ENCODE data around the gene JPT1.

JPT1 gene

DNA sequence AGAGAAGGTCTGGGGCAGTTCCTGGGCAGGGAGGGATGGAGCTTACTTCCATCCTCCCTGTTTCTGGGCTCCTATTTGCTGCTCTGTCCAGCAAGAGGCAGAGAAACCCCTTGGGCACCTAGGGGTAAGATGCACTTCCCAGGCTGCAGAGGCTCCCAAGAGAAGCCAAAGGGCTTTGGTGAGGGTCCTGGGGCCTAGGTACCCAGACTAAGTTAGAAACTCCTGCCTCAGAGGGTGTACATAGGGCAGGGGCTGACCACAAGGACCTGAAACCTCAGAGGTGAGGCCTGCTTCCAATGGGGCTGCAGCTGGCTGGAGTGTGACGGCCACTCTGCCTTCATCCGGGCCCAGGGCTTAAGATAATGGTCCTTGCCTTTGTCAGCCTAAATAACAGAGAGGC lies 46.1 kb downstream of the JPT1 start:
- in situ Hi-C loops (cut with MboI; ENCODE audit: low sequenced_read_pairs) = no loop called here

DNA sequence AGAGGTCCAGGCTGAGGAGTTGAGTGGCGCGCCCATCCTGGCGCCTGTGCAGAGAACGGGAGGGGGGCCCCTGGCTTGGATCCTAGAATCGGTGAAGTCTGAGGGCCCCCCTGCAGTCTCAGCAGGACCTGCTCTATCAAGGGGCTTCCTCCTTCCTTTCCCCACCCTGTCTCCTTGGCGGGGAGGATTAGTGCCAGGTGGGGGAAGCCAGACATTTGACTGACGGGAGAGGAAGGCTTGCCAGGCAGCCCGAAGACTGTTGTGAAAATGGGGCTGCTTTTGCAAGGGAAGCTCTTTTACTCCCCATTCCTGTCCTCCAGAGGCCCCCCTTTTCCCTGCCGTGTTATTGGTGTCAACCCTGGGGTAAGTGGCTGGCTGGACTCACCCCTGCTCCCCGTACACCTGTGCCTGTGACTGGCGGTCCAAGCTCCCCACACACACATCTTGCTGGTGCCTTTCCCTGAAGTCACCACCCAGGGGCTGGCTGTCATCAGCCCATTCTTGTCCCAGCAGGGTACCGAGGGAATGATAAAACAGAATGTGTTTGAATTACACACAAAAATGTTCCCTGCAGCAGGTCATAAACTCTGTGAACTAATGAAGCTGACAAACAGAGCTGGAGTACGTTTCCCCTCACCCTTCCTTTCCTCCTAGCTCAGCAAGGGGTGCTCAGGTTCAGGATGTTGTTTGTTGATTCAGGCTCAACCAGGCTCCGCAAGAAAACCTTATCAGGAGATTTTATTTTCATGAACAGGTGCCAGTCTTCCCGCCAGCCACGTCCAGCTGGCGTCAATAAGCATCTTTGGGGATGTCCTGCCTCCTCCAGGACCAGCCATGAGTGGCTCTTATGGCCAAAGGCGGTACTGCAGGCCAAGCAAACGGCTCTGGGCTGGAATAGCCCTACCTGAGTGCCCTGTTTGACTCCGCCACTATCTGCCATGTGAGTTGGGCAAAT lies 48.9 kb downstream of the JPT1 start:
- in situ Hi-C loops (cut with MboI; ENCODE audit: low sequenced_read_pairs) = no loop called here

DNA sequence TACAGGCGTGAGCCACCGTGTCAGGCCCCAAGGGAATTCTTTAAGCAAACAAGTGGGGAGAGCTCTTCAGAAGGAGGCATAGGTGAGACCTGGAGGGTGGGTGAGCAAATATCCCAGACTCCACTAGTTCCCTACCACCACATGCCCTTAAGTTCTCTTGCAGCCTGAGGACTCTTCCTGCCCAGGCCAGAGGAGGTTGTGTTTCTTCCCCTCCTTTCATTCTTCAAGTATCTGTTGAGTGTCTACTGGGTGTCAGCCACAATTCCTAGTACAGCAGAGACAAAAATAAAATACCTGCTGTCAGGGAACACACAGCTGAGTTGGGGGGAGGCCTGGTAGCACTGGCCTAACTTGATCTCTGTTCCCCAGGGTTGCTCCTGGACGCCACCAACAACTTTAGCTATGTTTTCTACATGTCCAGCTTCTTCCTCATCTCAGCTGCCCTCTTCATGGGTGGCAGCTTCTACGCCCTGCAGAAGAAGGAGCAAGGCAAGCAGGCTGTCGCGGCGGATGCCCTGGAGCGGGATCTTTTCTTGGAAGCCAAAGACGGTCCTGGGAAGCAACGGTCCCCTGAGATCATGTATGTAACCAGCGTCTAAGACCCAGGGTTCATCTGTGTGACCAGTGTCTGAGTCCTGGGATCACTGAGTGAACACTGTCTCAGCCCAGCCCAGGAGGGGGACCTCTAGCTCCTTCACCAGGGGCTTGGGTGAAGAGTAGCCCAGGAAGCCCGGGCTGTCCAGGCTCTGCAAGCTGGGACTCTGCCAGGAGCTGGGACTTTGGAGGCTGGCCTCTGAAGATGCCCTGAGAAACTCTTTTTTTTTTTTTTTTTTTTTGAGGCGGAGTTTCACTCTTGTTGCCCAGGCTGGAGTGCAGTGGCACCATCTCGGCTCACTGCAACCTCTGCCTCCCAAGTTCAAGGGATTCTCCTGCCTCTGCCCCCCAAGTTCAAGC lies 50.4 kb downstream of the JPT1 start:
- in situ Hi-C loops (cut with MboI; ENCODE audit: low sequenced_read_pairs) = no loop called here

DNA sequence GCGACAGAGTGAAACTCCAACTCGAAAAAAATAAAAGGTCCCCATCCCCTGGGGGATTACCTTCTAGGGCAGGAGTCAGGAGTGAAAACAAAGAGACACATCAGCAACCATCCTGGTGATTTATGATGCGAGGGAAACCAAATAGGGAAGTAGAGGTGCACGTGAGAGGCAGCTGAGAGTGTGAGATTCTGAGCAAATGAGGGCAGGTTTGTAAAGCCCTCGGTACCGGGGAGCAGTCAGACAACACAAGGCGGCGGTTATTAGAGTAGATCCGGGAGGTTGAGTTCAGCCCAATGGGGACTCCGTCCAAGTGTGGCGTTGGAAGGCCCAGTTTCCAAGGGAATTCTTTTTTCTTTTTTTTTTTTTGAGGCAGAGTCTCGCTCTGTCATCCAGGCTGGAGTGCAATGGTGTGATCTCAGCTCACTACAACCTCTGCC lies 51.9 kb downstream of the JPT1 start:
- in situ Hi-C loops (cut with MboI; ENCODE audit: low sequenced_read_pairs) = no loop called here

DNA sequence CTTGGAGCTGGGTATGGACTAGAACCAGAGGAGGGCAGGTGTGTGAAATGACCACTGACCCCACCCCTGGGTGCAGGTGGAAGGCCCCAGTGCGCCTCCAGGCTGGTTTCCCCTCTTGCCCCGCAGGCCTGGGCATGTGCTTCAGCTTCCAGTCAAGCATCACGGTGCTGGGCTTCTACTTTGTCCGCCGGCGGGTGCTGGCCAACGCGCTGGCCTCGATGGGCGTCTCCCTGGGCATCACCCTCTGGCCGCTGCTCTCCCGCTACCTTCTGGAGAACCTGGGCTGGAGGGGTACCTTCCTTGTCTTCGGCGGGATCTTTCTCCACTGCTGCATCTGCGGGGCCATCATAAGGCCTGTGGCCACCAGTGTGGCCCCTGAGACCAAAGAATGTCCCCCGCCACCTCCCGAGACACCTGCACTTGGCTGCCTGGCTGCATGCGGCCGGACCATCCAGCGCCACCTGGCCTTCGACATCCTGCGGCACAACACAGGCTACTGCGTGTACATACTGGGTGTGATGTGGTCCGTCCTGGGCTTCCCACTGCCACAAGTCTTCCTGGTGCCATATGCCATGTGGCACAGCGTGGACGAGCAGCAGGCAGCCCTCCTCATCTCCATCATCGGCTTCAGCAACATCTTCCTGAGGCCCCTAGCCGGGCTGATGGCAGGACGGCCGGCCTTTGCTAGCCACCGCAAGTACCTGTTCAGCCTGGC lies 54.3 kb downstream of the JPT1 start:
- in situ Hi-C loops (cut with MboI; ENCODE audit: low sequenced_read_pairs) = no loop called here

DNA sequence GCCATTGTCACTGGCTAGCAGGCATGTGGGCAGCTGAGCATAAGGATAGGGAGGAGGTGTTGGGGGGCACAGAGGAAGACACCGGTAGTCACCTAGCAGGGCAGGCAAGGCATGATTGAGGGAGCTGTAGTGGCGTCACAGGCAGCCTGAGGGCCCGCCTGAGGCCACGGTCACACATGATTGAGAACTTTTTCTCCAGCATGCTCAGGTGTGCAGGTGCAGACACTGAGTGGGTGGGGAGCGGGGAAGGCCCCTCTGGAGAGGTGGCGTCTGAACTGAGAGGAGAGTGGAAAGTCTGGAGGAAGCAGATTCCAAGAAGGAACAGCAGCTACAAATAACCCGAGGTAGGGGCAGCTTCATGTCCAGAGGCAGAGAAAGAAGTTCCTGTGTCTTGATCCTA lies 55.5 kb downstream of the JPT1 start:
- in situ Hi-C loops (cut with MboI; ENCODE audit: low sequenced_read_pairs) = no loop called here

DNA sequence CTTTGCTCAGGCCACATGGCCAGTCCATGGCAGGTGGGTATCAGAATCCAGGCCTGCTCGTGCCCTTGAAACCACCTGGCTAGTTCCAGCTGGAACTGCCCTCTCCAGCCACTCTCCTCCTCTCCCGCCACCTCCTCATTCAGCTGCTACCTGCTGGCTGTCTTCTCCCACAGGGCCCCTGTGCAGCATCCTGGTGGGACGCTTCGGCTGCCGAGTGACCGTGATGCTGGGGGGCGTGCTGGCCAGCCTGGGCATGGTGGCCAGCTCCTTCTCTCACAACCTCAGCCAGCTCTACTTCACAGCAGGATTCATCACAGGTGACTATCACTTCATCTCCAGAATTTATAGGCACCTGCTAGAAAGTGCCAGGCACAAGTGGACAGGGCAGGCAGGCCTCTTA lies 56.4 kb downstream of the JPT1 start:
- in situ Hi-C loops (cut with MboI; ENCODE audit: low sequenced_read_pairs) = no loop called here

DNA sequence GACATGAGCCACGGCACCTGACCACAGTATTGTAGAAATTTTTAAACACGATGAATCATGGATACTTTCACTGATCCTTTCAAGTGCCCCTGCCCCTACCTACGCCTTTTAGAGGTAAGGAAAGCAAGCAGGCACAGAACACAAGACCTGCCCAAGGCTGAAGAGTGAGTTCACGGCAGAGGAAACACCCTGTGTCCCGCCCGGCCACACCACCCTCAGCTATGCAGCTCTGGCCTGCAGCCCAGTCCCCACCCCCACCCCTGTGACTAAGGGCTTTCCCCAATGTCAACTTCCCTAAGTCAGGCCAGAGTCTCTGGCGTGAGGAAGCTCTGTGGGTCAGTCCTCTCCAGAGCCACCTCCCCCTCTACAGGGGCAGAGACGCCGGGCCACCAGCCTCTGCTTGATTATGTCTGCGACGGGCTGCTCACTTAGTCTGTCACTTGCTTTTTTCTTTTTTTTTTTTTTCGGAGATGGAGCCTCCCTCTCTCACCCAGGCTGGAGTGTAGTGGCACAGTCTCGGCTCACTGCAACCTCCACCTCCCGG lies 58.2 kb downstream of the JPT1 start:
- in situ Hi-C loops (cut with MboI; ENCODE audit: low sequenced_read_pairs) = no loop called here

DNA sequence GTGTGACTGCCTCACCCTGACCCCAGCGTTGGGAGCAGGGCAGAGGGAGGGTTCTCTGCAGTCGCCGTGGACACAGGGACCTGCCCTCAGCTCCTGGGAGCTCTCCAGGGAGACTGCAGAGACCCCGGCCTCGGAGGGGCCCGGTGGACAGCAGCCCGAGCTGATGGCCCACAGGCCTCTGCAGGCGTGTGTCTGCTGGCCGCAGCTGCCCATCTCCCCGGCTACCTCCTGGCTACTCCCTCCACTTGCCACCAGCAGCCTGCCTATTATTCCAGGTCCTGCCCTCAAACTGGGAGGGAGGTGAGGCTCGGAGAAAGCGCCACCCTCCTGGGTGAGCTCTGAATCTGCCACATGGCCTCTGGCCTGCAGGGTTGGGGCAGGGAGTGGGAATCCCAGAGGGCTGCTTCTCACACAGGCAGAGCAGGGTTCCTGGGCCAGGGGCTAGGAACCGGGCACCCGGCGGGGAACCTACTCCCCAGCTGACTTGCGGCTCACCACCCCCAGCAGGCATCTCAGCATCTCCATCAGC lies 59.4 kb downstream of the JPT1 start:
- in situ Hi-C loops (cut with MboI; ENCODE audit: low sequenced_read_pairs) = no loop called here

DNA sequence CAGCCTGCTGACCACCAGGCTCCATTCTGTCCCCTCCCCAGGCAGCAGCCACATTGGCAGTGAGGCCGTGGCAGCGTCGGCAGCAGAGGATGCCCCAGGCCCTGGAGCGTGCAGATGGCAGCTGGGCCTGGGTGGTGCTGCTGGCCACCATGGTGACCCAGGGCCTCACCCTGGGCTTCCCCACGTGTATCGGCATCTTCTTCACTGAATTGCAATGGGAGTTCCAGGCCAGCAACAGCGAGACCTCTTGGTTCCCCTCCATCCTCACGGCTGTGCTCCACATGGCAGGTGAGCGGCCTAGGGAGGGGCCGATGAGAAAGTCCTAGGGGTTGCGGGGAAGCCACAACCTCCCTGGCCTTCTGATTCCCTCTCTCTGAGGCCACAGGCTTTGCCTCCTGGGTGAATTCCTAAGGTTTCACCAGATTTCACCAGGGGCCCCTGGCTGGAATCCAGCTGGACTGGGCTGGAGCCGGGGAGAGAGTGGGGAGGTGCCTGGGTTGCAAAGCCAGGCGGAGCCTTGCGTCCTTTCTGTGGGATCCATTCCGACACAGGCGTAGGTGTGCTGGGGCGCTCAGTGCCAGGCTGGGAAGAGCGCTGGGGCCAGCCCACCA lies 60.7 kb downstream of the JPT1 start:
- in situ Hi-C loops (cut with MboI; ENCODE audit: low sequenced_read_pairs) = no loop called here

DNA sequence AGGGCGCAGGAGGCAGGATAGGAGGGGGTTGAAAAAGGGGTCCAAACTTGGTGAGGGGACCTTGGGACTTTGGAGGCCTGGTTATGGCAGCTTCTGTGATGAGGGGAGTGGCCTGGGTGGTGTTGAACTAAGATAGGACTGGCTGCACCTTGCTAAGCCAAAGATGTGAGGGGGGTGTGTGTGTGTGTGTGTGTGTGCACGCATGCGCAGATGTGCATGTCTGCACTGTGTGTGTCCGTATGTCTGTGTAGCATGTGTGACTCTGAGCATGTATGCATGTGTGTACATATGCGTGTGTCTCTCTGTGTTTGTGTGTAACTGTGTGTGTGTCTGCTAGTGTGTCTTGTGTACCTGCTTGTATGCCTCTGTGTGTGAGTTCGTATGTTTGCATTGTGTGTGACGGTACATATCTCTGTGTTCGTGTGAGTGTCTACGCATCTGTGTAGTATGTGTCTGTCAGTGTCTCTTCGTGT lies 62.4 kb downstream of the JPT1 start:
- in situ Hi-C loops (cut with MboI; ENCODE audit: low sequenced_read_pairs) = no loop called here

DNA sequence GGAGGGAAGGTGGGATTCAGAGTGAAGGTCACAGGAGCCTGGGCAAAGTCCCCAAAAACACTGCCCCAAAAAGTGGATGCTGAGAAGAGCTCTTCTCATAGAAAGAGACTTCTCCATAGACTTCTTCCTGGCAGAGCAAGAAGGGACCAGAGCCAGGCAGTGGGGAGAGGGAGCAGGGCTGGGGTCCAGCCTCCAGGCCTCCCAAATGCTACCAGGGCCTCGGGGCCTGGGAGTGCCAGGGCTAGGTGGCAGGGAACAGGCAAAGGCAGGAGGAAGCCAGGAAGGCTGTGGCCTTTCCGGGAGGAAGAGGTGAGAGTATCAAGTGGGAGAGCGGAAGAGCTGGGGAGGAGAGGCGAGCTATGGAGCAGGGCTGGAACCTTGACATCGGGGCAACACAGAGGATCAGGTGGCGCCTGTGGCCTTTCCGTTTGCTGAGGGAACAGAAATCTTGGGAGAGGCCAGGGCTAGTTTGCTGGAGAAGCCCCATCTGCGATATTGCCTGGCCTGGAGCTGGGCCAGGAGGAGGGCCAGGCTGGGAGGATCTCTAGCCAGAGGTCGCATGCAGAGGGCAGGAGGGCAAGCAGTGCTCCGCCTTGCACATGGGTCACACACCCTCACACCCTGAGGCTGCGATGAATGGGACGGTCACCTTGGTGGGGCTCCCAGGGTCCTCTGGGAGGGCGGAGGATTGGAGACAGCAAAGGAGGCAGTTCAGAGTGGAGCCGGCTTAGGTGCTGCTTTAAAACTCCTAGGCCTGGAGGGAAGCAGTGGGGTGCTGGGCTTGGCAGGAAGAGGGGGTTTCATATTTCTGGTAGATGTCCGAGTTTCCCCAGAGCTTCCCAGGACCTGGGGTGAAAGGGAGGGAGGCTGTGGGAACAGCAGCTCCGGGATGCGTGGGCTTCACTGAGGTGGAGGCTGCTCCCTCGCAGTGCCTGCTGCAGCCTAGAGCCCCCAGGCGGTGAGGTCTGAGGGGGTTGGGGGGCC lies 63.1 kb downstream of the JPT1 start:
- in situ Hi-C loops (cut with MboI; ENCODE audit: low sequenced_read_pairs) = no loop called here

DNA sequence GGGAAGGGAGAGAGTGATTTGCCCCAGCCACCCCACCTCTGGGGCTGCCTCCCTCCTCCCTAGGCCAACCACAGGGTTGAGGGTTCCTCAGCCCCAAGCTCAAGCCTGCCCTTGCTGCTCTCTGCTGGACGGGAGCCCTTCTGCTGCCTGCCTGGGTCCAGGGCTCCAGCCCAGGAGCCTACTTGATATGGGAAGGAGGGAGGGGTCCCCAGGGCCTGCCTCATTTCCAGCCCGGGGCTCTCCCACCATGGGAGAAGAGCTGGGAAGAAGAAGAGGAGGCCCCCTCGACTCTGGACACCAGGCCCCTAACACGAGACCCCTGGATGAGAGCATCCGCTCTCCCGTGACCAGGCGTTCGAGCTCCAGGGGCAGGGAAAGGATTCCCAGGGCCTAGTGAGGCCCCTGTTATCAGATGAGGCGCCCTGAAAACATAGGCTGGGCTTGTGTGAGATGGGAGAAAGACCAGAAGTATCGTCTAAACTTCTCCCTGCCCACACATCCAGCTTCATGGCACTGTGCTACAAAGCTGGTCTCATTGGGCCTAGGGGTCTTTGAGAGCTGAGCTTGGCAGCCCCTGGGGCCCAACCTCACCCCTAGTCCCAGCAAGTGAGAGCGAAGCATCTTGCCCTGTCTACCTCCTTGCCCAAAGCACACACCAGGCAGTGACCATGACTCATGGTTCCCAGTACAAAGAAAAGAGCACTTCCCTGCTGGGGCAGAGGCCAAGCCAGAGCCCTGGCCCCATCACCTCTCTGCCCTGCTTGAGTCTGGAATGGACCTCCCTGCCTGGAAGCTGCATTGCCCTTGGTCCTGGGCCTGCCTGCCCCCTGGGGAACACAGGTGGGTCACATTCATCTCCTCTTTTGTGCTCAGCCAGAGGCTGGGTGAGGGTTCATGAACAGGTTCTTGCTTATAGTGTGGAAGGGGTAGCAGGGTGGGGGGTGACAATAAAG lies 65.6 kb downstream of the JPT1 start:
- in situ Hi-C loops (cut with MboI; ENCODE audit: low sequenced_read_pairs) = no loop called here

DNA sequence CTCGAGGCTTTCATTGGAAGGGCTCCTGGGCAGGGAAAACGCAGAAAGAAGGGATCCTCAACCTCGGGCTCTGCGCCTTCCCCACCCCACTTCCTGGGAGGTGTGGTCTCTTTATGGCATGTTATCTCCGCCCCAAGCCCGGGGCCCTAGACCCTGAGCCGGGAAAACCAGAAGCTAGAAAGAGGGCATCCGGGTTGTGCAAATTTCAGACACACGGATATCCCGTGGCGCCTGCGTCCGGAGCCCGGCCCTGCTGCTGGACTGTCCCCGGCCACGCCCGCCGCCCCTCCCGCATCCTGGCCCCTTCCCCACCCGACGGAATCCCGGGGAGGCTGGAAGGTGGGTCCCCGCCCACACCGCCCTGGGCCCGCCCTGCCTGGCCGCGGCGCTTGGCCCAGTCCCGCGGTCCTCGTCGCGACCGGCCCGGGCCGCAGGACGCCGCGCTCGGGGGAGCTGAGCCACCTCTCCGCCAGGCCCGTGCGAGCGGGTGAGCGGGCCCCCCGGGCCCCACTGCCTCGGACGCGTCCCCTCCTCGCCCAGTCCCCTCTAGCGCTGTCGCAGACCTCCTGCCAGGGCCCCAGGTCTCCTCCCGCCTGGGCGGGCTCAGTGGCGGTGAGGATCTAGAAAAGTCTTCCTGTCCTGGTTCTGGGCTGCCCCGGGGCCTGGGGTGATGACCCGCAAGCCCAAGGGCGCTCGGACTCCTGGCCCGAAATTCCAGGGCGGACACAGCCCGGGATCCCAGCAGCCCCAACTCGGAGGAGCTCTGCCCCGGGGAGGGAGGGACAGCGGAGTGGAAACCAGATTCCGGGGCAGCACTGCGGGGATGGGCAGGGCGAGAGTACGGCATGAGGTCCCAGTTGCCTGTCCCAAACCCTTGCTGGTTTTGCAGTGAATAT lies 66.5 kb downstream of the JPT1 start, which contains the start of gene SLC16A5:
TSS of gene SLC16A5 (plus strand) at position 397 of the 896 bp plus-strand sequence. CDS start 5,683 bp downstream, outside the sequence.
- in situ Hi-C loops (cut with MboI; ENCODE audit: low sequenced_read_pairs) = no loop called here

DNA sequence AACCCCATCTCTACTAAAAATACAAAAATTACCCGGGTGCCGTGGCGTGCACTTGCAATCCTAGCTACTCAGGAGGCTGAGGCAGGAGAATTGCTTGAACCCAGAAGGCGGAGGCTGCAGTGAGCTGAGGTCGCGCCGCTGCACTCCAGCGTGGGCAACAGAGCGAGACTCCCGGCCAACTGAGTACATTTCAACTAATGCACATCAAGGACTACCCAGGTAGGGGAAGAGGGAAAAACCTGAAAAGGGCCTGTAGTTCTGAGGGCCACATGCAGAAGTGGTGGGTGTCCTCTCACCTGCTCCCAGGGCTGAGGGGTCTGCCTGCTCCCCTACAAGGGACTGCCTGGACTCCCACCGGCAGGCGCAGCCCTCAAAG lies 67.1 kb downstream of the JPT1 start:
- in situ Hi-C loops (cut with MboI; ENCODE audit: low sequenced_read_pairs) = no loop called here

DNA sequence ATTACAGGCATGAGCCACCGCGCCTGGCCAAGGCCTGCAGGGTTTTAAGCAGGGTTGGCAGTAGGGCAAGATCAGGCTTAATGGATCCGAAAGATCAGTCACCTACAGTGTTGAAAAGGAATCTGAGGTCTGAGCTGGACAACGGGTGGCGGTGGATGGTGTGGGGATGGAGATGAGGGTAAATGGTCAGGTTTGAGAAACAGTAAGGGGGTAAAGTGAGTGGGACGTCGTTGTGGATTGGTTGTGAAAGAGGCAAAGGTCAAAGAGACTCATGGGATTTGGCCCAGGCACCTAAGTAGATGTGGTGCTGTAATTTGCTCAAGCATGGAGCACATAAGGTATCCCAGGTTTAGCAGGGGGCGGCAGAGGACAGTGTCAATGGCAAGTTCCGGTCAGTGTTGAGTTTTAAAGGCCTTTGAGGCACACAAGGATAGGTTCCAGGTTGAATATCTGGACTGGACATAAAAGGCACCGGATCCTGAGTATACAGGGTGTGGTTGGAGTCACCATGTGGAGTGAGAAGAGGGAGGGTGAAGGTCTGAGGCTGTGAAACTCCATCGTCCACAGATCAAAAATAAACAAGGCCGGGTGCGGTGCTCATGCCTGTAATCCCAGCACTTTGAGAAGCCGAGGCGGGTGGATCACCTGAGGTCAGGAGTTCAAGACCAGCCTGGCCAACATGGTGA lies 67.7 kb downstream of the JPT1 start:
- in situ Hi-C loops (cut with MboI; ENCODE audit: low sequenced_read_pairs) = no loop called here
